ENCODE data around the gene NLRX1. TPM values are rescaled to one million over a fixed set of nuclear protein-coding genes. Genes with fewer than 3 reads are reported as not detected.

NLRX1 gene, protein sequence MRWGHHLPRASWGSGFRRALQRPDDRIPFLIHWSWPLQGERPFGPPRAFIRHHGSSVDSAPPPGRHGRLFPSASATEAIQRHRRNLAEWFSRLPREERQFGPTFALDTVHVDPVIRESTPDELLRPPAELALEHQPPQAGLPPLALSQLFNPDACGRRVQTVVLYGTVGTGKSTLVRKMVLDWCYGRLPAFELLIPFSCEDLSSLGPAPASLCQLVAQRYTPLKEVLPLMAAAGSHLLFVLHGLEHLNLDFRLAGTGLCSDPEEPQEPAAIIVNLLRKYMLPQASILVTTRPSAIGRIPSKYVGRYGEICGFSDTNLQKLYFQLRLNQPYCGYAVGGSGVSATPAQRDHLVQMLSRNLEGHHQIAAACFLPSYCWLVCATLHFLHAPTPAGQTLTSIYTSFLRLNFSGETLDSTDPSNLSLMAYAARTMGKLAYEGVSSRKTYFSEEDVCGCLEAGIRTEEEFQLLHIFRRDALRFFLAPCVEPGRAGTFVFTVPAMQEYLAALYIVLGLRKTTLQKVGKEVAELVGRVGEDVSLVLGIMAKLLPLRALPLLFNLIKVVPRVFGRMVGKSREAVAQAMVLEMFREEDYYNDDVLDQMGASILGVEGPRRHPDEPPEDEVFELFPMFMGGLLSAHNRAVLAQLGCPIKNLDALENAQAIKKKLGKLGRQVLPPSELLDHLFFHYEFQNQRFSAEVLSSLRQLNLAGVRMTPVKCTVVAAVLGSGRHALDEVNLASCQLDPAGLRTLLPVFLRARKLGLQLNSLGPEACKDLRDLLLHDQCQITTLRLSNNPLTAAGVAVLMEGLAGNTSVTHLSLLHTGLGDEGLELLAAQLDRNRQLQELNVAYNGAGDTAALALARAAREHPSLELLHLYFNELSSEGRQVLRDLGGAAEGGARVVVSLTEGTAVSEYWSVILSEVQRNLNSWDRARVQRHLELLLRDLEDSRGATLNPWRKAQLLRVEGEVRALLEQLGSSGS
- total RNA-seq: 13.9 and 16.2 TPM in 2 replicates

DNA sequence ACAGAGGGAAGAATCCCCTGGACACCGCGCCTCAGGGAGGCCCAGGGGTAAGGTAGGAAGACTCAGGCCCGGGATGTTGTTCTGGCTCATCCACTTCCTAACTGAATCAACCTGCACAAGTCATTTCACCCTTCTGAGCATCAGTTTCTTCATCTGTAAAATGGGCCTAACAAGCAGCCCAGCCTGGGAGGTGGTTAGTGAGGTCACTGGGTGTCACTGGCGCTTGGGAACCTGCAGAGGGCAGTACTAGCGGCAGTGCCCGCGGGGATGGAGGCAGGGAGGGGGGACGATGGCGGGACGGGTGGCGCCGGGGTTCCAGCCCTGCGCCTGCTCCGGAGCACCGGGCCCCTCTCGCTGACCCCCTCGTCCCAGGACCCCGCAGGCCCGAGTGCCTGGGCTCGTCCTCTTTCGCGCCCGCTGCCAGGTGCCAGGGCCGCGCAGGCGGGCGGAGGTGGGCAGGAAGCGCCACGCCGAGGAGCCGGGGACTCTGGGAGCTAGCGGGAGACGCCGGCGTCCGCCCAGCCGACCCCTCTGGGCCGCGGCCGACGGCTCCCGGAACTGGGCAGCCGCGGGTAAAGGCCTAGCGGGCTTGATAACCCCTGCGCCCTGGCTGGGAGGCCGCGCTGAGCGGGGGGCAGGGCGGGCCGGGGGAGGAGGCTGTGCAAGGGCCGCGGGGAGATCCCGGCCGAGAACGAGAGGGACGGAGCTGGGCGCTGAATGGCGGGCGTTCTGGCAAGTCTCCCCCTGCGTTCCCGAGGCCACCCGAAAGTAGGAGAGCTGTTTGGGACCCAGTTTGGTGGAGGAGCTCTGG is at the start of gene NLRX1:
Gene NLRX1 (plus strand): TSS at position 255 of the 811 bp plus-strand sequence. CDS start 2,679 bp downstream, outside the sequence.

DNA sequence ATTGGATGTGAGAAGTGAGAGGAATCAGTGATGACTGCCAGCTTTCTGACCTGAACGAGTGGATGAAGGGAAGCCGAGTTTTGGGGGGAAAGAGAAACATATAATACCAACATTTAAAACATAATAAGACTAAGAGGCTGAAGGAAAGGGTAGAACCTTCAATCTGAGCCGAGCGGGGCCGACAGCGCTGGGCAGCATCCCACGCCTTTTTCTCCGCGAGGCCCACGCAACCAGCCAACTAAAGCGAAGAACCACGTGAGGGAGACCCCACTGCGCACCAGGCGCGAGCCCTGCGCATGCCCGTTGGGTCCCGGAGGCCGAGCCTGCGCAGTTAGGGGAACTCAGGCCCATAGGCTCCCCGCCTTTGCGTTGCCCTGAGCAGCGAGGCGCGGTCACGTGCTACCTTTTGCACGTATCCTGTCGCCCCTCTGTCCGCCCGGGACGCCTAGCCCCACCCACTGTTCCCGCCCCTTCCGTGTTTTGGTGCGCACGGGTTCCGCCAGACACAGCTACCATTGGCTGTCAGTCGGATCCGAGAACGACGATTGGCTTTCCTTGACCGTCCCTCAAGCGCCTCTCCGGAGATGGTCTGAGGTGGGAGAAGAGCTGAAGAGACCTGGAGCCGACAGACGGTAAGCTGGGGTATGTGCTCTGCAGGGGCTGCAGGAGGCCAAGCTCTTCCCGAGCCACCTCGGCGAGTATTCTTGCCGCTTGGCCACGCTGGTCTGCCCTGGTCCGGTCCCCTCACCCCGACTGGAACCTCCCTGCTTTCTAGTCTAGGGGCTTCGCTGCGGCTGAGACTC is 47.3 kb upstream of the NLRX1 start, which contains the start of gene HINFP:
Gene HINFP (plus strand): TSS at position 573 of the 803 bp plus-strand sequence. CDS start 5,365 bp downstream, outside the sequence.

DNA sequence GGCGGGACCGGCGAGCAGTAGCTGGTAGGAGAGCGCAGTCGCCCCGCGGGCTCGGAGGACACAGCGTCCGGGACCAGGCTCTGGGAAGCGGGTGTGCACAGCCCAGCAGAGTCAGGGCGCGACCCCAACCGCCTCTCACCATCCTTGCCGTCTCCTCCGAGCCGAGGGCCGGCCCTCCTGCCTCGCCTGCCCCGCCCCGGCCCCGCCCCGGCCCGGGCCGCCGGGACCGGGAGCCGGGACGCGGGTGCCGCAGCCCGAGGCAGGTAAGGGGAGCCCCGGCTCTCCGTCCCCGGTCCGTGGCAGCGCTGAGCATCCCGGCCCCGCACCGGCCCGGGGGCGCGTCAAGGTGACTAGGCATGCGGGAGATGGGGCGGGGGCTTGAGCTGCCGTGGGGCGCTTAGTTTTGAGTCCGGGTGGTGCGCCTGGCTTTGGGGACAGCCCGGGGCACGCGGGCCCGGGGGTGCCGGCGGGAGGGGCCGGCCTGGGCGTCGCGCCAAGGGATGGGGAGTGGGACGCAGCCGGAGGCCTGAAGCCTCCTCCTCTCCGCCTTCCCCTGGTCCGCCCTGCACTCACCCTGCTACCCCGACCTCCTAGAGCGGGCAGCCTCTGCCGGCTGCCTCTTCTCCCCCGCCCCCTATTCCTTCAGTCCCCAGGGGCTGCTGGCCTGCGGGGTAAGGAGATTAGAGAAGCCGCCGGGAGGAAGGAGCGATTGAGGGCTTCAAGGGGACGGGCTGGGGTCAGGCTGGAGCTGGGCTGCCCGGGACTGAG is 19.3 kb upstream of the NLRX1 start, which contains the start of gene ABCG4:
Gene ABCG4 (plus strand): TSS at position 35 of the 768 bp plus-strand sequence. CDS start 914 bp downstream, outside the sequence.

DNA sequence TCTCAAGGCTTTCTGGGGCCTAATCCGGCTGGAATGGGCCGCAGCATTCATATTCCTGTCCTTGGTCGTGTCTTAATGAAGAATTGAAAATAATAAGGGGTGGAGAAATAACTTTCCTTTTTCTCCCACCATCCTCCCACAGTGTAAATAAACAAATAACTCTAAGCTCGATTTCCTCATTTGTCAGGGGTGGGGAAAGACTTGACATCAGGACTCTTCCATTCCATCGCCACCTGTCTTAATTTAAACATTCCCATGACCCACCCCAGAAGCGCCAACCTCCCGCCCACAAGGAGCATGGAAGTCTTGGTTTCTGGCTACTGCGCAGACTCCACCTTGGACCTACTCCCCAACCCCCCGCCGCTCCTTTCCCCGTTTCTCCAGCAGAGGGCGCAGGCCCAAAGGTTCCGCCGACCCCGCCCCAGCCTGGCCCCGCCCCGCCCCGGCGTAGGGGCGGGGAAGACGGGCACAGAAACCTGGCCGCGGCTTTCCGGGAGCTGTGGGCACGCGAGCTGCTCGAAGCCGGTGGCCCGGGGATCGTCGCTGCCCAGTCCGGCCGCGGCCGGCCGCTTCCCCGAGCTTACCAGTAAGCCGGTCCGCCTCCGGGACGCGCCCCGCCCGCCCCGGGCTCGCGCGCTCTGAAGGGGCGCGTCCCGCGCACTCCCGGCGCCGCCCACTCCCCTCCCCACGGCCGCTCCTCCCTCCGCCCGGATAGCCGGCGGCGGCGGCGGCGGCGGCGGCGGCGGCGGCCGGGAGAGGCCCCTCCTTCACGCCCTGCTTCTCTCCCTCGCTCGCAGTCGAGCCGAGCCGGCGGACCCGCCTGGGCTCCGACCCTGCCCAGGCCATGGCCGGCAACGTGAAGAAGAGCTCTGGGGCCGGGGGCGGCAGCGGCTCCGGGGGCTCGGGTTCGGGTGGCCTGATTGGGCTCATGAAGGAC is 37.3 kb downstream of the NLRX1 start, which contains the start of gene CBL:
Gene CBL (plus strand): TSS at position 766 of the 937 bp plus-strand sequence. CDS start 79 bp downstream, at position 845.

Other genes with a start within 250 kb of the NLRX1 start
- 16.5 and 21.5 TPM in 2 replicates for gene BCL9L, start 242.8 kb upstream of the NLRX1 start, total RNA-seq
- not detected in 2 replicates for gene UPK2, start 212.4 kb upstream of the NLRX1 start, total RNA-seq
- gene FOXR1, start 197.0 kb upstream of the NLRX1 start, total RNA-seq: not detected in 2 replicates
- 27.9 and 29.2 TPM in 2 replicates for gene CENATAC, start 170.6 kb upstream of the NLRX1 start, total RNA-seq
- 652 and 653 TPM in 2 replicates for gene RPS25, start 150.4 kb upstream of the NLRX1 start, total RNA-seq
- 88.4 and 187 TPM in 2 replicates for gene TRAPPC4, start 150.0 kb upstream of the NLRX1 start, total RNA-seq
- gene SLC37A4, start 137.8 kb upstream of the NLRX1 start, total RNA-seq: 6.4 and 7.8 TPM in 2 replicates
- gene HYOU1, start 111.5 kb upstream of the NLRX1 start, total RNA-seq: 104 and 167 TPM in 2 replicates
- gene VPS11, start 100.9 kb upstream of the NLRX1 start, total RNA-seq: 38.9 and 39.2 TPM in 2 replicates
- 3.7 and 5.8 TPM in 2 replicates for gene HMBS, start 83.8 kb upstream of the NLRX1 start, total RNA-seq
- gene DPAGT1, start 66.9 kb upstream of the NLRX1 start, total RNA-seq: 8.8 and 11.8 TPM in 2 replicates
- 3.3 and 3.7 TPM in 2 replicates for gene C2CD2L, start 61.4 kb upstream of the NLRX1 start, total RNA-seq
- 12.4 and 12.9 TPM in 2 replicates for gene HINFP, start 47.1 kb upstream of the NLRX1 start, total RNA-seq
- gene ABCG4, start 19.7 kb upstream of the NLRX1 start, total RNA-seq: under 0.01 TPM in 1 of 2 replicates, not detected in the other
- gene NHERF4, start 16.8 kb downstream of the NLRX1 start, total RNA-seq: not detected in 2 replicates
- gene CBL, start 37.6 kb downstream of the NLRX1 start, total RNA-seq: 3.4 and 5.0 TPM in 2 replicates
- 33.9 and 60.8 TPM in 2 replicates for gene MCAM, start 148.4 kb downstream of the NLRX1 start, total RNA-seq
- 3.2 and 5.1 TPM in 2 replicates for gene RNF26, start 165.8 kb downstream of the NLRX1 start, total RNA-seq
- 22.6 and 35.6 TPM in 2 replicates for gene C1QTNF5, start 172.2 kb downstream of the NLRX1 start, total RNA-seq
- gene MFRP, start 178.0 kb downstream of the NLRX1 start, total RNA-seq: not detected in 2 replicates
- gene USP2, start 213.0 kb downstream of the NLRX1 start, total RNA-seq: 0.06 and 0.13 TPM in 2 replicates